ENCODE measurements around the gene PGLYRP2.

DNA sequence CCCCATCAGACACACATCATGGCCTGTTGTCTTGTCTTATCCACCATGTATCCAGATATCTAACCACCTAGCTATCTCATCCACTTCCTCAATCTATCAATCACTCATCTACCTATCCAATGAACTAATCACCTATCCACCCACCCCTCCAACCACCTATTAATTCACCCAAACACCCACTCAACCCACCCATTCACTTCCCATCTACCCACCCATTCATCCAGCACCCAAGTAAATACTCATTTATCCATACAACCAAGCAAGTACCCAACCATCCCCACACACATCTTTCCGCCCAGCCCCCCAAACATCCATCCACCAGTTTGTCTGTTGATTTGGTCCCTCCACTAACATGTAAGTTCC, 28.8 kb downstream of the PGLYRP2 start:
- TF ChIP-seq, protein P1, sequence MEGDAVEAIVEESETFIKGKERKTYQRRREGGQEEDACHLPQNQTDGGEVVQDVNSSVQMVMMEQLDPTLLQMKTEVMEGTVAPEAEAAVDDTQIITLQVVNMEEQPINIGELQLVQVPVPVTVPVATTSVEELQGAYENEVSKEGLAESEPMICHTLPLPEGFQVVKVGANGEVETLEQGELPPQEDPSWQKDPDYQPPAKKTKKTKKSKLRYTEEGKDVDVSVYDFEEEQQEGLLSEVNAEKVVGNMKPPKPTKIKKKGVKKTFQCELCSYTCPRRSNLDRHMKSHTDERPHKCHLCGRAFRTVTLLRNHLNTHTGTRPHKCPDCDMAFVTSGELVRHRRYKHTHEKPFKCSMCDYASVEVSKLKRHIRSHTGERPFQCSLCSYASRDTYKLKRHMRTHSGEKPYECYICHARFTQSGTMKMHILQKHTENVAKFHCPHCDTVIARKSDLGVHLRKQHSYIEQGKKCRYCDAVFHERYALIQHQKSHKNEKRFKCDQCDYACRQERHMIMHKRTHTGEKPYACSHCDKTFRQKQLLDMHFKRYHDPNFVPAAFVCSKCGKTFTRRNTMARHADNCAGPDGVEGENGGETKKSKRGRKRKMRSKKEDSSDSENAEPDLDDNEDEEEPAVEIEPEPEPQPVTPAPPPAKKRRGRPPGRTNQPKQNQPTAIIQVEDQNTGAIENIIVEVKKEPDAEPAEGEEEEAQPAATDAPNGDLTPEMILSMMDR (IDR thresholded peaks at IDR 0.05), result no peak
- TF ChIP-seq EZH2 (IDR thresholded peaks at IDR 0.05), result no peak
- no peak for TF ChIP-seq EZH2phosphoT487 (IDR thresholded peaks at IDR 0.05)

Data from neural progenitor cell (in vitro differentiated cells).